GM19099 (cell line): ENCODE measurements around the gene SLC25A12.

Experiments
- POLR2A ChIP-seq: IDR thresholded peaks from 3 replicates; pipeline ENCODE4 v1.6.1; 2011; ENCODE audit warnings: low read depth; ENCODE audit not compliant: insufficient read length; ENCODE audit errors: extremely low read depth

The SLC25A12 gene

DNA sequence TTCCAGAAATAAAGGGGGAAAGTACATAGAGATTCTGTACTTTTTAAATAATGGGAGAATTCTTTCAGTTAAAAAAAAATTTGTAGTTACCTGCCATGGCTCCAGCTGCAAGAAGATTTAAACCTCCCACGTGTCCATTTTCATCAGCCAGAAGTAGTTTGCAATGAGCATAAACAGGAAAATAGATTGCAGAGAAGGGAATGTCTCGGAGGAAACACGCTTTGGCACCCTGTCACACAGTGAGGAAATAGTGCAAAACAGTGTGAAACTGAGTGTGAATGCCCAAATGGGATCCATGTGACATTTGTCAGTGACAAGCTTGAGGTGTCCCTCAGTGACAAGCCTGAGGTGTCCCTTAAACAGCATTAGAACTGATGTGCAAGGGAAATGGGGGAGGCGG lies 102.7 kb downstream of the SLC25A12 start:
- no peak for TF ChIP-seq POLR2A

DNA sequence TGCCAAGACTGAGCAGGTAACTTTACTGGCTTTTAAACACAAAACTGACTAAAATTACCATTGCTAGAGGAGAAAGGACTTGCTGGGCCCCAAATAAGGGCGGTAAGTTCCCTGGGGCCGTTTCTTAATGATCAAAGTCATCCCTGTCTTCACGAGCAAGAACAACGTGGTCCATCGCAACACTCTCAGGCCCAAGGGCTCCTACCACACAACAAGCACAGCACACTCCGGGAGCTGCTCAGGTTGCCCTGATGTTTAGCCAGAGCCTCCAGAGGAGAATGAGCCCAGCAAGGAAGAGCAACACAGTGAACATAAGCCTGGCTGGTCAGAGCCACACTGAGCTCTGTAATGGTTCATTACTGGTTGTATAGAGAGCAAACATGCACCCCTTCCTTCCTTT lies 104.1 kb downstream of the SLC25A12 start:
- TF ChIP-seq POLR2A = no peak

GRCh38 chr2:171788316-171788993 lies 105.6 kb downstream of the SLC25A12 start:
- TF ChIP-seq POLR2A = no peak

DNA sequence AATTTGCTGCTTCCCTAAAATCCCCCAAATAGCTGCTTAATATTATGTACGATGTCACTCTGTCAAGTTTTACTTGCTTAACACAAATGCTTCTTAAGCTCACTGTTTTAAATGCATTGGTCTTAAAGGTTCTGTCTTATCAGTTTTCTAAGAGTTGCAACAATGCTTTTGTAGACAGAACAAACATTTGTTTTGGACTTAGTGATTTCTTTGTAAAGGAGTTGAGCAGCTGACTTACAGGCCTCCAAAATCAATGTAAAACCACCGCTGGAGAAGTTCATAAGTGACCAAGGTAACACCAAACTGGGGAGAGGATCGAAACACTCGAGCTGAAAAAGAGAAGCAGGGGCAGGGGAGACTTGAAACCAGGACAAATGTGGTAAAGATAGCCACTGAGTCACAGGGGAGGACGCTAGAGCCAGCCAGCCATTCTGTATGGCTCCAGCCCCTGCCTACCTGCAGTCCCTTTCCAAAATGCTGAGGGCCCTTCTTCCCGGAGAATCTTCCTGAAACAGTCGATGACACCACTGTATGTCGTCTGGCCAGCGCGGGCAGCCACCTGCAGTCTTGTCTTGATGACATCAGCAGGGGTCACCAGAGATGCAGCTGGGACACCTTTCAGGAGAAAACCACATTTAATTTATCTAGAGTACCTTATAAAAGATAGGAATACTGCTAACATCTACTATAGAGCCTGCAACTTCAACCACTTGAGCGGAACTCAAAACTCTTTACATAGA lies 106.5 kb downstream of the SLC25A12 start:
- no peak for TF ChIP-seq POLR2A

- no peak for TF ChIP-seq POLR2A
Measured at GRCh38 chr2:171785450-171785849, 108.6 kb downstream of the SLC25A12 start.

GRCh38 chr2:171778515-171778914 lies 115.5 kb downstream of the SLC25A12 start:
- no peak for TF ChIP-seq POLR2A

- TF ChIP-seq POLR2A = no peak
Measured at GRCh38 chr2:171772373-171772772, 121.7 kb downstream of the SLC25A12 start.

GRCh38 chr2:171771463-171771862 lies 122.6 kb downstream of the SLC25A12 start:
- no peak for TF ChIP-seq POLR2A

- TF ChIP-seq POLR2A = no peak
Measured at GRCh38 chr2:171763602-171764001, 130.4 kb downstream of the SLC25A12 start.

GRCh38 chr2:171762879-171763573 lies 131.0 kb downstream of the SLC25A12 start:
- TF ChIP-seq POLR2A = no peak

- no peak for TF ChIP-seq POLR2A
Measured at GRCh38 chr2:171754254-171754939, 139.6 kb downstream of the SLC25A12 start.

- TF ChIP-seq POLR2A = no peak
Measured at GRCh38 chr2:171747371-171747770, 146.7 kb downstream of the SLC25A12 start.

- no peak for TF ChIP-seq POLR2A
Measured at GRCh38 chr2:171745806-171746205, 148.2 kb downstream of the SLC25A12 start.

- TF ChIP-seq POLR2A = no peak
Measured at GRCh38 chr2:171745141-171745540, 148.9 kb downstream of the SLC25A12 start.

GRCh38 chr2:171742760-171743159 lies 151.3 kb downstream of the SLC25A12 start:
- no peak for TF ChIP-seq POLR2A

GRCh38 chr2:171741189-171741588 lies 152.9 kb downstream of the SLC25A12 start:
- TF ChIP-seq POLR2A = no peak
